Glomerular visceral epithelial cell (primary cell): ENCODE data around the gene KIF1A.

ENCODE experiments used
- DNase-seq: peaks from one replicate; pipeline ENCODE4 v3.0.0-alpha.2; 2016; ENCODE audit errors: extremely low spot score

KIF1A gene

DNA sequence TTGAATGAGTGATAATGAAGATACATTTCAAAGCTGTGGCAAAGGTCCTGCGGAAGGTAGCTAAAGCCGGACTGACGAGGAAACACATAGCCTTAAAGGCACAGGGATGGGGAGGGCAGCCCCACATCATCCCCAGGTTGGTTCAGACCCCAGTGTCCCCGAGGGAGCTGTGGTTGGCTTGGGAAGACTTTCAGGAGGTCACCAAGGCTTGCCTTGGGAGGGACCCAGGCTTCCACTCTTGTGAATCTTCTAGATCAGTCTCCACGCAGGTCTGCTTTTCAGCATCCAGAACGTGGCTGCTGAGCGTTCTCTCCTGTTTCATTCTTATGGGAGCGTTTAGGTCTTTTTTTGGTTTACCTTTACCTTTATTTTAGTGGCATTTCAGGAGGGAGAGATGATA, 16.8 kb downstream of the KIF1A start:
- DNase-seq = no peak

DNA sequence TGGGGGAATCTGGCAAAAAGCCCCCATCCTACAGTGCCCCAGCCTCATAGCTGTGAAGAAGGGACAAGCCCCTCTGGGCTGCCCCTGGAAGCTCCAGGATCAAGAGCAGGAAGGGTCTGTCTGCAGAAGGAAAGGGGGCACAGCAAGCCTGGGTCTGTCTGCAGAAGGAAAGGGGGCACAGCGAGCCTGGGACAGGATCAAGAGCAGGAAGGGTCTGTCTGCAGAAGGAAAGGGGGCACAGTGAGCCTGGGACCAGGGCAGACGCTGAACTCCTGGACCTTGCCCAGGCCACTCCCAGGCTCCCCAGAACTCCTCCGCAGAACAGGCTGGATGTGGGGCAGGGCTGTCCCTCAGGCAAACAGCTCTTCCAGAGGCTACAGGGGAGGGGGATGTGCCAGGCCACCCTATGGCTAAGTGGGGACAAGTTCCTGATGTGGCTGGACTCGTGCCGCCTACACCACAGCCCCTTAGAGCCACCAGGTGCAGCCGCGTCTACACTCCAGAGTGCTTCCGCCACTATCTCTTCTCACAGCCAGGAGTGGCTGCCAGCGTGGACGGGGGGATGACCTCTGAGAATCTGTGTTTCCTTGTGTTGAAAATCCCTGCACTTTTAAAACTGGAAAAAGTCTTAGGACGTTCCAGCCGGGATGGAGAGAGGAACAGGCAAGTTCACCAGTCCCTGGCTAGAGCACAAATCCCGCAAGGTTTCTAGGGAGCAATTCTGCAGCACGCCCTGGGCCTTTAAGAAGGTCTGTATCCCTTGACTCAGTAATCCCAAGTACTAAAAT, 20.8 kb downstream of the KIF1A start:
- DNase-seq = no peak

DNA sequence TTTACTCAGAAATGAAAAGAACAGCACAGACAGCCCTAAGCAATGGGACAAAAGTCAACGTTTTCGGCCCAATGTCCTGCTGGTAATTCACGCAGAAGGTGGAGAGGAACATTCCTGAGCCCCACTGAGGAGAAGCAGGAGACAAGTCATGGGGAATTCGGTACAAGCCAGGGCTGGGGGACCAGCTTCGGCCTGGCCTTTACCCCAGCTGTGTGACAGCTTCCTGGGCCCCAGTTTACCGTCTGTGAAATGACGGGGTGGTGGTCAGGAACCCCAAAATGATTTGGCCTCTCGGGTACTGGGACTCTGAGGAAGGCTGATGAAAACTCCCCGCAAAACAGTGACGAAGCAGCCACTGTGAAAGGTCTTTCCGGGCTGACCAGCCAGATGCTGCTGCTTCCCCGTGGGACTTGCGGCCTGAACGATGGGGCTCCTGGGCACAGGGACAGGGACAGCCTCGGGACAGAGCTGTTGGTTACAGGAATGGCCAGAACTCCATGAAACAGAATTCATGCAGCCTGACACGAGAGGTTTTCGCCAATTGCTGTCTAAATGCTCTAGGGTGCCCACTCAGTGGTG, 21.6 kb downstream of the KIF1A start:
- no peak for DNase-seq

DNA sequence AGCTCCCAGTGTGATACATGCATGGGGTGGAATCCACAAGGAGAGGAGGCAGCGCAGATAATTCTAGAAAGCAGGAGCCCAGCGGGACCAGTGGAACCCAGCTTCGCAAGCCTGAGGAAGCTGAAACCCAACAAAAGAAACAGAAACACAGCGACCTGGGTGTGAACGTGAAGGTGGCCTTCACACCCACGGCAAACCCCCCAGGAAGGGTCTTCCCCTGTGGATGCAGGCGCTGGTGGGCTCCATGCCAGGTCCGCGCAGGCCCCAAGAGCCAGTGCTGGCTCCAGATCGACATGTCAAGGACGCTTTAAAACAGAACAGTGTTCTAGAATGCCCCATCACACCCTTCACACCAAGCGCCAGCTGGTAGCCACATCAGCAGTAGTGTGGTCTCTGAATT, 22.1 kb downstream of the KIF1A start:
- DNase-seq = no peak

DNA sequence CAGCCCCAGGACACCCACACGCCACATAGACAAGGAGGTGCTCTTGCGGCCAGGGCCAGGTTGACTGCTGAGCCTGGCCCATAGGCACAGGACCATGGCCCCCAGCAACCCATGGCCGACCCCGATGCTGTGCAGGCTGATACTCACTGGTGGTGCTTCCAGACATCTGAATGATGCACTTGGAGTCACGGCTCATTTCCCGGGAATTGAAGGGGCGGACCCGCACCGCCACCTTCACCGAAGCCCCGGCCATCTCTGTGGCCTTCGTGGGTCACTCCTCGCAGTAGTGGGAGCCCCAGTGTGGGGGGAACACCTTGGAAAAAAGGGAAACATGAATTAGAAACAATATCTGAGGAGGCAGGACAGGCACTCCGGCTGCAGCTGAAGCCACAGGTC, 22.5 kb downstream of the KIF1A start:
- DNase-seq = no peak

DNA sequence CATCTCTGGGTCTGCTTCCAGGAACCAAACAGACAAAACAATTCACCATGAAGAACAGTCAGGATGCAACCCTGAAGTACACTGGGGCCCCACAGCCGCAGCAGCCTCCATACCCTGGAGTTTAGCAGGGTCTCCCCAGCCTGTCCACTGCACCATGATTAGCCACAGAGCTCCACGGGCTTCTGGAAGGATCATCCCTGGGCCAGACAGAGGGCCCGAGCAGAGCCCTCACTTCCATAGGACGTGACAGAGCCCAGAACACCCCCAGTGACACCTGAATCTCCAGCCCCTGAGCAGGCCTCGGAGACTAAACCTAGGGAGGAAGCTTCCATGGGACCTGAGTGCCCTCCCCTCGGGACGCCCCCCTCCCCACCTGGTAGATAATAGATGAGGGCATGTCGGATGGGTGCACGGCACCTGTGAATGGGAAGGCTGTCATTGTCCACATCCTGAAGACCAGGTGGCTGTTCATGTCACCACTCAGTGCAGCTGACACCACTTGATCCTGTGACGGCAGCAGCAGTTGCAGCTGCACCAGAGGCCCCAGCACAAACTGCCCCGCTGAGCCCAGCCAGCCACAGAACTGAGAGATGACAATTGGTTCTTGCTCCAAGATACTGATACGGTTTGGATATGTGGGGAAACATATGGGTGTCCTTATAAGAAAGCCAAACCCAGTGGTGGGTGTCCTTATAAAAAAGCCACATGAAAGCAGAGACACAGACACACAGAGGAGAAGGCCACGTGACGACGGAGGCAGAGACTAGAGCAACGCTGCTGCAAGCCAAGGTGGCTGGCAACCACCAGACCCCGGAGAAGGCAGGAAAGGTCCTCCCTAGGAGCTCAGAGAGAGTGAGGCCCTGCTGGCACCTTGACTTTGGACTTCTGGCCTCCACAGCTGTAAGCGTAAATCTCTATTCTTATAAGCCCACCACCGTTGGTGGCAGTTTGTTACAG, 23.2 kb downstream of the KIF1A start:
- no peak for DNase-seq

DNA sequence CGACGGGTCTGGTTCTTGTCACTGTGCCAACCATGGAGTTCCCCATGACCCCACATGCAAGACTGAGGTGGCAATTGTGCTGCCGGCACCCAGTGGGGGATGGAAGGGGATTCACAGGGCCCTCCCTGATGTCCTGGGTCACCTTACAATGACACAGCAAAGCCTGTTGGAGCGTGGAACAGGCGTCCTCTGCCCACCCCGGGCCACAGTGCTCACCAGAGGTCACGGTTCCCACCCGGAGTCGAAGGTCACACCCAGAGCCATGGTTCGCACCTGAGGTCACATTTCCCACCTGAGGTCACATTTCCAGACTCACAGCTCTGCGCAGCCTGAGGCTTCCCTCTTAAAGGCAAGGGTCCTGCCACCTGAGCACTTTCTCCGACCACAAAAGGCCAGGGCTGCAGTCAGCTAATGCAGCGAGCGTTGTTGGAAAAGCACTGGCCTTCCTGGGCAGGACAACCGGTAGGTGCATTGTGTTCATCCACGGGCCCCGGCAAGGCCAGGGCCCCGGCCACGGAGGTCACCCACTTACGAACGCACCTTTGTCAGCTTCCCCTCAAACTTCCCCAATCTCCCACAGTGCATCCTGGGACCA, 24.0 kb downstream of the KIF1A start:
- DNase-seq = no peak

DNA sequence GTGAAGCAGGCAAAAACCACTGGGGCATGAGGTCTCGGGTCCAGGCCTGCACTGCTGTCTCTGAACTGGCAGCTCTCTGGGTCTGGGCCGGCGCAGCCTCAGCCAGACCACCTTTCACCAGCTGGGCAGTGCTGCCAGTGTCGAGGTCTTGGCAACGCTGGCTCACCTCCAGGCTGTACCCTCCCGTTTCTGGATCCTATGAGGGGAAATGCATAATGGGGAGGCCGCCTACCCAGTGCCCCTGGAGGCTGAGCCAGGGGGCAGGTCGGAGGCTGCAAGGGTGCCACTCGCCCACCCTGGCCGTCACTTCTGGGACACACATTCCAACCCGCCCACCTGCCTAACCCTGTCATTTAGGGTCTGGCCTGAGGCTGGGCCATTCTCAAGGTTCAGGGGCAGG, 24.6 kb downstream of the KIF1A start:
- DNase-seq = no peak

DNA sequence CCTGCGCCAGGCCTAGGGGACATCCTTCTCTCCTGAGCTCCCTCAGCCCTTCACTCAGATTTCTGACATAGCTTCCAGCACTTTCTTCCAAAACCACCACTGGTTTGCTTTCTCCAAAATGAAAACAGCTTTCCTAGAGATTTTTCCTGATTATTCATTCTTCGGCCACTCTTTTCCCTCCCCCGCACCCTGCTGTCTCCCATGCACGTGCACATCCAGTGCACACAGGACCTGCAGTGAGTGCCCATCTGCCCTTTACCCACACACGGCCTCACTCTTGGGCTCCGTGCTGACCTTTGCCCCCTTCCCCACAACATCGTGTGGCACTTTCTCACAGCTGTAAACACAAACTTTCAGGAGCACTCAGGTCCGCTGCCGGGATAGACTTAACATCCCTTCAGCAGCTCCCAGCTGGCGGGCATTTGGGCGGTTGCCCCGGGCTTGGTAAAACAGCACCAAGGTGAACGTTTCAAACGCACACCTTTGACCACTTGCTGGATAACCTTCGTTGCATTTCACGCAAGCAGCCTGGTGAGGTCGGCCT, 25.8 kb downstream of the KIF1A start:
- no peak for DNase-seq

DNA sequence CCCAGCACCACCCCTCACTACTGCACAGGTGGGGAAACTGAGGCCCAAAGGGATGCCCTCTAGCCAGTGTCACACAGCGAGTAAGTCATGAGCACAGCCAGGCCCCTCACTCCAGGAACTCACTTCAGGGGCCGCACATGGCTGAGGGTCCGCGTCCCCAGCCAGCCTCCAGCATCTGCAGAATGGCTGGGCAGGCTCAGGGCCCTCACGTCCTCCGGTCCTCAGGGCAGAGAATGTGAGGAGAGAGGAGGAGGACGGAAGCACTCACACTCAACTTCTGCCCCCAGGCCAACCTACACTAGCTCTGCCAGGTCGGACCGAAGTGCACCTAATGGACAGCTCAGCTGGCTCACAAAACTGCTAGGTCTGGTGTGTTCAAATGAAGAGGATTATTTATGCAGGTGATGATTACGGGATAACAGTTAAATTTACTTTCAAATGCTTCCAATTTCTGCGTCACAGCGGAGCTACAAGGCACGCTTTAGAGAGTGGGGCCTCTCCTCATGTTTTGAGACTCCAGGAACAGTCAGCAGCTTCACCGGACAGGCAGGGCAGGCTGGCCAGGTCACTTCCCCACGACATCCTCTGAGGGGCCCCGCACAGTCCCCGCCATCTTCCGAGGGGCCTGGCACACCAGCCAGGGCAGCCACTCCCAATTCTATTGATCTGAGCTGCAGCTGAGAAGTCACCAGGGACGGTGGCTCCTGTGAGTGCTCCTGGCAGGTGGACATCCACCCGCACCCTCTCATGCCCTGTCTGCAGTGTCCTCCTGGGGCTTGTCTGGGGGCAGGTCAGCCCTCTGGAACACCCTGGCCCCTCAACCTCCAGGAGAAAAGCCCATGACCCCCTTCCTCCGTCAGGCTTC, 26.5 kb downstream of the KIF1A start:
- DNase-seq = no peak

DNA sequence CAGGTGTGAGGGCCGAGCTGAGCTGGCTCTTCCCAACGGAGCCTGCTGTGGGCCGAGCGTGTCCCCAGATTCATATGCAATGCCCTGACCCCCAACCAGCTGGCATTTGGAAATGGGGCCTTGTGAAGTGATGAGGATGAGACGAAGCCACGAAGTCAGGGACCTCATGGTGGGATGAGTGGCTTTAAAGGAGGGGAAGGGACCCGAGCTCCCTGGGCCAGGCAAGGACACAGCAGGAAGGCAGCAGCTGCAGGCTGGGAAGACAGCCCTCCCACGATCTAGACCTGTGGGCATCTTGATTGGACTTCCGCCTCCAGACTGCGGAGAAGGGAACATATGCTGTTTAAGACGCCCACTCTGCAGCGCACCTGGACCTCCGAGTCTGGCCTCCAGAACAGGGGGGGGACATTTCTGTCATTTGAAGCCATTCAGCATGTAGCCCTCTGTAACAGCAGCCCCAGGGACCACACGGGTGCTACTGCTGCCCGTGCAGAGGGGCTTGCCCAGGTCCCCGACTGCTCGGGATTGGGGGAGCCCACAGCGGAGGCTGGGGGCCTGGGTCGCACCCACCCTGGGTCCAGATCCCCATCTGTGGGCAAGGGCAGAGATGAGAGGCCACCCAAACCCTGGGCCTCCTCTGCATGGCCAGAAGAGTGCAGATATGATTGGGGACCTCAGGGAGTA, 27.2 kb downstream of the KIF1A start:
- no peak for DNase-seq

DNA sequence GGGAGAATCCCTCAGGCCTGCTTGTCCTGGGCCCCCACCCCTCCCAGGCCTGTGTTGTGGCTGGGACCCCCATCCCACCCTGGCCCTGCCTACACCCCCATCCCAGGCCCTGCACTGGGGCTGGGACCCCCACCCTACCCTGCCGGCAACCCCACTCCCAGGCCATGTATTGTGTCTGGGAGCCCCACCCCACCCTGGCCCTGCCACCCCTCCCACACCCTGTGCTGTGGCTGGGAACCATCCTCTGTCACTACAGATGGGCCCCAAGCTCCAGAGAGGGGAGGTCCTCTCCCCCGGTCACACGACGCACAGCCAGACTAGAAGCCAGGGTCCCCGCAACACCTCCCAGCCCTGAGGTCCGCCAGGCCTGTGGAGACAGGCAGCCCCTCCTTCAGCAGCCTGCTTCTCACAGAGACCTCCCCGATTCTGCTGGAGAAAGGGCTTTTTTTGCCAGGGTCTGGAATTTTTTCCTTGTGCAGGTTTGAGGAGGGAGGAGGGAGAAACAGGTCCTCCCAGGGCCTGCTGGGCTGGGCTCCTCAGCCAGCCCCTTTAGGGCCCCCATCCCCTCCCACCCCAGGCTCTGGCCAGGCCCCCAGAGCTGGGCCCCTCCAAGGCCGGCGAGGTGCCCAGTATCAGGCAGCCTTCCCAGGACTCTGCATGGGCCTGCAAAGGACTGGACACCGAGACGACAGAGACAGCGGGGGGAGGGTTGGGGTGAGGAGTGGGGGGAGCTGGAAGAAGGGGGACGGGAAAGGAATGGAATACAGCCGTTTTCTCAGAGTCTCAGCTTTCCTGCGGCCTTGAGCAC, 28.0 kb downstream of the KIF1A start:
- DNase-seq = no peak

DNA sequence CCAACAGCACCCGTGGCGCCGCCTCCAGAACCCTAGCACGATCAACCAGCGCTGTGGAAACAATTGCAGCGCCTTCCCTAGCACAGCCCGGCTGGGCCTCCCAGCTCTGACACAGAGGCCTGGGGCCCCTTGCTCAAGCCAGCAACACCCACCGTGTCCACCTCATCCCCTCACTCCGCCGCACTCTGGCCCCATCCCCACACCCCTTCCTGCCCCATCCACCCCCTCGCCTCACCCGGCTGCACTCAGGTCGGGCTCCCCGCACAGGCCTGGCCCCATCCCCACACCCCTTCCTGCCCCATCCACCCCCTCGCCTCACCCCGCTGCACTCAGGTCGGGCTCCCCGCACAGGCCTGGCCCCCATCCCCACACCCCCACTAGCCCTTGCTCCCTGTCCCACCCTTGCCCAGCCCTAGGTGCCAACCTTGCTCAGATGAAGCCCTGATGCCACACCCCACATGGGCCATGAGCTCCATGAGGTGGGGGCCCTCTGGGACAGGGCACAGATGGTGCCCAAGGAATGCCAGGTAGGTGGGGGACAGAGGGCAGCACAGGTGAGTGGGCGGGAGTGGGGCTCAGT, 28.7 kb downstream of the KIF1A start:
- no peak for DNase-seq

DNA sequence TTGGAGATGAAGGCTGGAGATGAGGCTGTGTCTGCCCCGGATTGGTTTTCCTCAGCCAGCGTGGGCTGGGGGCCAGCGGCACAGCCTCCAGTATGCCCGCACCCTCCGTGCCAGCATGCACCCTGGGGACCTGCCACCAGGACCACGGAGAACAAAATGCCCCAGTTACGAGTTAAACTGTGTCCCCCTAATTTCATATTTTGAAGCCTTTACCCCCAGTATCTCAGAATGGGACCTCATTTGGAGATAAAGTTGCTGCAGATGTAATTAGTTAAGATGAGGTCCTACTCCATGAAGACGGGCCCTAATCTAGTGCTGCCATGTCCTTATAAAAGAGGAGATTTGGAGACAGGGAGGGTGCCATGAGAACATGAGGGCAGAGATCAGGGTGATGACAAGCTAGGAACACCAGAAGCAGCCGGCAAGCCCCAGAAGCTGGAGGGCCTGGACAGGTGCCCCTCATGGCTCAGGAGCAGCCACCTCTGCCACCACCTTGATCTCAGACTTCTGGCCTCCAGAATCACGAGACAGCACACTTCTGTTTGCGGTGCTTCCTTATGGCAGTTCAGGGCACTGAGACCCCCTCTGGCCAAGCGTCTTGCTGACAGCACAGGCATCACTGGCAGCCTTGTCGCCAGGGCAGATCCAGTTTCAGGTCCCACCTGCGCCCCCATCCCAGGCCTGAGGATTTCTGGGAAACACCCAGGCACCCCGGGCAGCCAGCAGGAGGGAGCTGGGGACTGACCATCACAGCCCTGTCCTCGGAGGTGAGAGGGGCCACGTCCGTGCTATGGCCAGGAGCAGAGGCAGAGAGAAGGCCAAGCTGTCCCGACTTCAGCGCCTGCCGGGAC, 29.4 kb downstream of the KIF1A start:
- no peak for DNase-seq

DNA sequence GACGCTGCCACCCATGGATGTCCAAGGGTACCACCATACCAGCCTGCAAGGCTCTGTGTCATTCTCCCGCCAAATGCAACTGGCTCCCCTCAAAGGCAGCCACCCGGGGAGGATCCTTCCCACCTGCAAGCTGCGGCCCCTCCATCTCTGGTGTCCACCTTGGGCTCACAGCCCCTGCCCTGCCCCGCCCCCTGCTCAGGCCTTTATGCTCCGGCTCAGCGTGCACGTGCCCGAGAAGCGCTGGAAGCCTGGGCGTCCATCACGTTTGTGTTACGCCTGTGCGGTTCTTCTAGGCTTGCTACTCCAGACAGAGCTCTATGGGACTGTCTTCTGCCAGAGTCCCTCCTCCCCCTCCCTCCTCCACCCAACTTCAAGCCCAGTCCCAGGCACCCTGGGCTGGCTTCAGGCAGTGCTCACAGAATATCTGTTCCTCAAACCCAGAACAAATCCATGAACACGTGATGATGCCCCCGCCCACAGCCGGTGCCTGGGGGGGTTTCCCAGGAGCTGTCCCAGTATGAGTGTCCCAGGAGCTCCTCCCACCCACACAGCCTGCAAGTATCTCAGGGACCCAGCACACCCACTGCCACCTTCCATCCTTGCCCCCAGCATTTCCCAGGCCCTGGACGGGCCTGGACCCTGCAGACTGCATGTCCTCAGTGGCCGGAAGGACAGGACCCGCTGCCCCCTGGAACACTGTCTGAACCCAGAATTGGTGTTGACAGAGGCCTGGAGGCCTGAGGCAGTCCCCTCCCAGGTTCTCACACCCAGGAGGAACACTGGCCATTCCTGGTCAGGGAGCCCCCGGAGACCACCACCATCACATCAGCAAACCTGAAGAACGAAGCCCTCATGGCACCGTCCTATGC, 30.3 kb downstream of the KIF1A start:
- DNase-seq = no peak

DNA sequence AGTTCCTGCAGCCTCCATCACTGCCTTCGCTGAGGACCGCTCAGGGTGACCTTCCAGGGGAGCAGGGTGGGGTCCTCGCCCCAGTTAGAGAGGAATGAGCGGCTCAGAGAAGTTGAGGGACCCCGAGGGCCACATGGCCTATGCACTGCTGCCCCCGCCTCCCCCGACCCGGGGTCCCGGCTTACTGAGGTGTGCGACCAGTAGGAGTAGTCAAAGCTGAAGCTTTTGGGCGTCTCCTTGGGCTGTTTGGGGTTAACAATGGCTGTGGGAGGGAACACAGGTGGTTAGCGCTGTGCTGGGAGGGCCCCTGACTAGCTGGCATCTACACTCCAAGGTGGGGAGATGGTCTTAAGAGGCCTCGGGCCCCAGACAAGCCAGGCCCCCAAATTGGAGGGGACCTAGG, 31.0 kb downstream of the KIF1A start:
- DNase-seq = no peak

DNA sequence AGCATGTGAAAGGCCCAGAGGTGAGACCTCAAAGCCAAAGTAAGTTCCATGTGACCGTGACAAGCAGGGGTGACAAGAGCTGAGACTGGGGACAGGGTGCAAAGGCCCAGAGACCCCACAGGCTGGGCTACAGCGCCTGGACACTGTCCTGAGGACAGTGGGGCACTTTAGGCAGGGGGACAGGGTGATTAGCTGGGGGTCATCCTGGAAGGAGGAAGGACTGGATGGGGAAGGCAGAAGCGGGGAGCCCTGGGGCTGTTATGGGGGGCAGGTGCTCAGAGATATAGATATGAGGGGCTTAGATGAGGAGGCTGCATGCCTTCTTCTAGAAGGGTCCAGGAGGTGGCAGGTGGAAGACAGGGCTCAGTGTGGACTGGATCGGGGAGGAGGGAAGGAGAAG, 31.5 kb downstream of the KIF1A start:
- no peak for DNase-seq
